Glomerular endothelial cell (primary cell): Measurements from ENCODE around the gene GPR55. TPM values are rescaled to one million over a fixed set of nuclear protein-coding genes. Genes with fewer than 3 reads are reported as not detected.

Experiments used
- DNase-seq: peaks from one replicate; pipeline ENCODE4 v3.0.0-alpha.2; 2011; ENCODE audit warnings: low read depth, low spot score; ENCODE audit errors: extremely low read depth
- total RNA-seq: library from RNA; depleted of rRNA; stranded (reverse); fragments of >200 nt; gene quantifications from 2 replicates; pipeline ENCODE4 v1.2.3, GENCODE V29; 2015

GPR55 gene
- total RNA-seq, 1 donor from 2014 or later: not detected

GRCh38 chr2:230951396-230951795, 26.4 kb upstream of the GPR55 start:
- DNase-seq: no peak

GRCh38 chr2:230950874-230951339, 25.9 kb upstream of the GPR55 start:
- DNase-seq: no peak

- no peak for DNase-seq
These were observed 25.2 kb upstream of the GPR55 start for GRCh38 chr2:230949966-230950873.

GRCh38 chr2:230947908-230948365, 22.9 kb upstream of the GPR55 start:
- DNase-seq: no peak

GRCh38 chr2:230947235-230947576, 22.2 kb upstream of the GPR55 start:
- no peak for DNase-seq

GRCh38 chr2:230946429-230947234, 21.6 kb upstream of the GPR55 start:
- DNase-seq: no peak

- DNase-seq: no peak
These were observed 19.8 kb upstream of the GPR55 start for GRCh38 chr2:230944757-230945372.

GRCh38 chr2:230944123-230944653, 19.1 kb upstream of the GPR55 start:
- no peak for DNase-seq

GRCh38 chr2:230942920-230943896, 18.2 kb upstream of the GPR55 start:
- no peak for DNase-seq

- DNase-seq: no peak
These were observed 17.3 kb upstream of the GPR55 start for GRCh38 chr2:230942371-230942770.

- no peak for DNase-seq
These were observed 16.4 kb upstream of the GPR55 start for GRCh38 chr2:230941202-230942180.

- no peak for DNase-seq
These were observed 15.4 kb upstream of the GPR55 start for GRCh38 chr2:230940471-230940815.

GRCh38 chr2:230939691-230940470, 14.8 kb upstream of the GPR55 start:
- no peak for DNase-seq

- no peak for DNase-seq
These were observed 14.1 kb upstream of the GPR55 start for GRCh38 chr2:230939066-230939591.

- no peak for DNase-seq
These were observed 13.5 kb upstream of the GPR55 start for GRCh38 chr2:230938516-230939065.

GRCh38 chr2:230938098-230938497, 13.1 kb upstream of the GPR55 start:
- no peak for DNase-seq

- DNase-seq: no peak
These were observed 12.3 kb upstream of the GPR55 start for GRCh38 chr2:230937362-230937761.
